ENCODE data around the gene TNNI3. TPM values are rescaled to one million over a fixed set of nuclear protein-coding genes. Genes with fewer than 3 reads are reported as not detected.

Gene TNNI3
- total RNA-seq, 1 donor from 2014 or later: not detected

DNA sequence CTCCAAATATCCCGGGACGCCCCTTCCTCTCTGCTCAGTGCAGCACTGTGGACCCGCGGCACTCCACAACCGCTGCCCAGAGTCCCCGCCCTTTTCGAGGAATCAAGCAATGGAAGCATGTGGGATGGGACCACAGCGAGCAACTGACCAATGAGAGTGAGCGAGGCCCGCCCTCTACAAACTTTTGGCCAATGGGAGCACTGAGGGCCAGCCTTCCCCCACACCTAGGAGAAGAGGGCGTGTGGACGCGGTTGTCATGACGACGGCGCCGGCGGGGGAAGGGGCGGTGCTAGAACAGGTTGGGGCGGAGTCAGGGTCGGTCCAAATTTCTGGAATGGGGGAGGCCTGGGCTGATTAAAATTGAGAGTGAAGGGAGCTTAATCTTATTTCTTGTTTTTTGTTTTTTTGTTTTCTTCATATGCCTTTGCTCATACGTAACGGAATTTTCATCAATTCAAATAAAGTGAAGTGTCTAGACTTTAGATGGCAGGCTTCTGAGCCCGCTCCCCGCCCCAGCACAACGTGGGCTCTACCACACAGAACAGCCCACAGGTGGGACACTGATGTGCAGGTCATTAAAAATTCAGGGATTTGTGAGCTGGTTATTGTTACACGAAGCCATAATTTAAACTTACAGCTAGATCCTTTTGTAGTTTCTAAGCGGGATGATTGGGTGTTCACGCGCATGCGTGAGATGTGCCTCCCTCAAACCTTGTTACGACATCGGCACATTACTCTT is 9.2 kb upstream of the TNNI3 start, which contains the start of gene DNAAF3:
TSS of gene DNAAF3 (minus strand) at position 84 of the 739 bp plus-strand sequence. CDS start 200 bp downstream, outside the sequence.
- ChIA-PET POLR2A (interaction anchor here (0.5 kb wide), 1 partner anchor 21 kb away, joined by 3 read pairs; no protein-coding TSS in a partner anchor), CTCF (interaction anchor here (1.0 kb wide), 1 partner anchor 24 kb away, joined by 3 read pairs; no protein-coding TSS in a partner anchor)
- Mint-ChIP-seq H3K4me3 (peak within 1 kb of the TSS; percentile 32), H3K9me3 (peaks cover 3% of the 10 kb centered on the region), H3K27ac (no peak within 1 kb of the TSS), H3K4me1 (peaks cover 9% of the 10 kb centered on the region), H3K36me3 (ENCODE audit: low read depth) (no peaks in the 10 kb centered on the region), H3K27me3 (peaks cover 56% of the 10 kb centered on the region)
- TF ChIP-seq, protein P1, sequence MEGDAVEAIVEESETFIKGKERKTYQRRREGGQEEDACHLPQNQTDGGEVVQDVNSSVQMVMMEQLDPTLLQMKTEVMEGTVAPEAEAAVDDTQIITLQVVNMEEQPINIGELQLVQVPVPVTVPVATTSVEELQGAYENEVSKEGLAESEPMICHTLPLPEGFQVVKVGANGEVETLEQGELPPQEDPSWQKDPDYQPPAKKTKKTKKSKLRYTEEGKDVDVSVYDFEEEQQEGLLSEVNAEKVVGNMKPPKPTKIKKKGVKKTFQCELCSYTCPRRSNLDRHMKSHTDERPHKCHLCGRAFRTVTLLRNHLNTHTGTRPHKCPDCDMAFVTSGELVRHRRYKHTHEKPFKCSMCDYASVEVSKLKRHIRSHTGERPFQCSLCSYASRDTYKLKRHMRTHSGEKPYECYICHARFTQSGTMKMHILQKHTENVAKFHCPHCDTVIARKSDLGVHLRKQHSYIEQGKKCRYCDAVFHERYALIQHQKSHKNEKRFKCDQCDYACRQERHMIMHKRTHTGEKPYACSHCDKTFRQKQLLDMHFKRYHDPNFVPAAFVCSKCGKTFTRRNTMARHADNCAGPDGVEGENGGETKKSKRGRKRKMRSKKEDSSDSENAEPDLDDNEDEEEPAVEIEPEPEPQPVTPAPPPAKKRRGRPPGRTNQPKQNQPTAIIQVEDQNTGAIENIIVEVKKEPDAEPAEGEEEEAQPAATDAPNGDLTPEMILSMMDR (IDR thresholded peaks at IDR 0.05): no peak
- intact Hi-C loops (cut with micrococcal nuclease): no loop called here
- peak; percentile 75 for ATAC-seq (ENCODE audit: low read depth)
- no peak for DNase-seq

DNA sequence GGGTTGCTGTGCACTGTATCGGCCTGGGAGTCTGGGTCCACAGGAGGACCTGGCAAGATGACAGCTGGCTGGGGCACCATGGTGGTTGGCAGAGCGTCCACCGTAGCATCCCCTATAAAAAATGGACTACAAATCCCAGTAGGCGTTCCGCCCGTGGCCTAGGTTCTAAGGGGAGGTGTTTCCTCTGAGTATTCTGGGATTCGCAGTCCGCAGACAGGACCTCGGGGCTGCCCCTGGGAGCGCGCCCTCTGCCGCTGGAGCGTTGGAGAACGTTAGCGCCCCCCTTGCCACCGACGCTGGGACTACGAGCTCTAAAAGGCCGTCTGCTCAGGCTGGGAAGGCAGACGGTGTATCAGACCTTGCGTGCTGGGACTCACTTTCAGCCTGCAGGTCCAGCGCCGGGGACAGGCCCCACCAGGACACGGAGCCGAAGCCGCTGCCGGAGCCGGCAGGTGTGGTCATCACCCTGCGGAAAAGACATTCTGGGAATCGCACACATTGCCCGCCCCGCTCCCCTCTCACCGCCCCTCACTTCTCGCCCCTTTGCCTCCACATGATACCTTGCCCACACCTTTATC is 8.5 kb upstream of the TNNI3 start:
- DNase-seq (no peak), ATAC-seq (ENCODE audit: low read depth) (peak; percentile 50)
- Mint-ChIP-seq H3K36me3 (ENCODE audit: low read depth) (no peaks in the 10 kb centered on the region), H3K9me3 (peaks cover 3% of the 10 kb centered on the region), H3K27ac (no peak overlapping the region), H3K4me1 (peaks cover 9% of the 10 kb centered on the region), H3K27me3 (peaks cover 52% of the 10 kb centered on the region), H3K4me3 (no peak overlapping the region)
- CTCF ChIA-PET: no interaction called here
- intact Hi-C loops (cut with micrococcal nuclease): no loop called here
- POLR2A ChIA-PET: interaction anchor here (0.5 to 0.6 kb wide), 2 partner anchors 23 to 24 kb away, joined by 3 to 6 read pairs; no protein-coding TSS in a partner anchor
- TF ChIP-seq, protein P1 (IDR thresholded peaks at IDR 0.05): no peak

DNA sequence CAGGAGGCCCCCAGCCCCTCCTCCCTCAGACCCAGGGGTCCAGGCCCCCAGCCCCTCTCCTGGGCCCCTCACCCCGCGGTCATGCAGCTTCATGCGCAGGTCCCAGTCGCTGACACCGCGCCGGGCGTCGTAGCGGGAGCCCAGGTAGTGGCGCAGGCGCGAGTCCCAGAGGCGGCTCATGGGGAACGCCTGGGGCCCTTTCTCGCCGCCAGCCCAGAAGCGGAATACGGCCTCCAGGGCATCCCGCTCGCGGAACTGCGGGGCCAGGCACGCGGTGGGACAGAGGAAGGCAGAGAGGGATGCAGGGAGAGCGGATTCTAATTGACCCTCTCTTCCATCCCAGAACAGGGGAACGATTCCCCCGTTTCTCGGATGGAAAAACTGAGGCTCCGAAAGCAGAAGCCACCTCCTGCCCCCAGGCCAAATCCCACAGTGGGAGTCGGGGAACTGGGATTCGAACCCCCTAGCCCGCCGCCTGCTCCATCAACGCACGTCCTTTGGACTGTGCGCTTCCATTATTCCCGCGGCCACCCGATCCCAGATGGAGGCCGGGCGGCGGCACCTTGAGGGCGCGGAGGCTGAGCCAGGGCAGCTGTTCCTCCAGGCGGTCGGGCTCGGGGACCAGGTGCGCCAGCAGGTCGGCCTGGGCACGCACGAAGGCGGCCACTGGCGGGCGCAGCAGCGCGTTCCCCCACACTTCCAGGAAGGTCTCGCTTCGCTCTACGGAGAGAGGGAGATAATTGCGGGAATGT is 4.2 kb upstream of the TNNI3 start:
- peaks cover 7% of the 10 kb centered on the region for H3K4me1 Mint-ChIP-seq
- DNase-seq: no peak
- POLR2A ChIA-PET: interaction anchor here (0.8 kb wide), 1 partner anchor 118 kb away, joined by 9 read pairs; the partner anchor contains the start of gene HSPBP1
- no peak overlapping the region for H3K4me3 Mint-ChIP-seq
- no peak for ATAC-seq (ENCODE audit: low read depth)
- CTCF ChIA-PET: no interaction called here
- H3K27ac Mint-ChIP-seq: no peak overlapping the region
- H3K9me3 Mint-ChIP-seq: peaks cover 1% of the 10 kb centered on the region
- no peaks in the 10 kb centered on the region for H3K36me3 Mint-ChIP-seq (ENCODE audit: low read depth)
- intact Hi-C loops (cut with micrococcal nuclease): loop anchor here (2.0 kb wide), 1 partner anchor 17 kb away; no protein-coding TSS in a partner anchor
- peaks cover 53% of the 10 kb centered on the region for H3K27me3 Mint-ChIP-seq
- TF ChIP-seq, protein P1 (IDR thresholded peaks at IDR 0.05): no peak

DNA sequence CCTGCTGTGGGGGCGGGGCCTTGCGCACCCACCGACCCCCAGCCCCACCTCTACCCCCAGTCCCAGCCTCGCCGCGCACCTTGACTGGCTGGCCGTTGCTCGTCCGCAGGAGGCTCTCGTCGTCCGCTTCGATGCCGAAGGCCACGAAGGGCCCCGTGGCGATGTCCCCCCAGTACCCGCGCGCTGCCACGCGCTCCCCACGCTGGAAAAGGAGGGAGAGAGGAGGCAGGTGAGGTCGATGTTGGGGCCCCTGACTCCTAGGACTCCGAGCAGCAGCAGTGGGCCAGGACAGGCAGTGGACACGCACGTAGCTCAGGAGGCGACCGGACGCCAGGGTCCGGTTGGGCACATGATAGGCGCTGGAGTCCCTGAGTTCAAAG is 3.4 kb upstream of the TNNI3 start:
- TF ChIP-seq, protein P1 (IDR thresholded peaks at IDR 0.05): no peak
- ChIA-PET POLR2A (interaction anchor here (0.6 to 0.8 kb wide), 2 partner anchors 119 to 247 kb away, joined by 5 to 9 read pairs; partner anchors contain the start of genes HSPBP1 and UBE2S), CTCF (interaction anchor here (1.0 to 1.6 kb wide), 2 partner anchors 45 to 71 kb away, joined by 3 read pairs; no protein-coding TSS in a partner anchor)
- Mint-ChIP-seq H3K27ac (no peak overlapping the region), H3K4me1 (peaks cover 6% of the 10 kb centered on the region), H3K4me3 (no peak overlapping the region), H3K27me3 (peaks cover 53% of the 10 kb centered on the region), H3K9me3 (no peaks in the 10 kb centered on the region), H3K36me3 (ENCODE audit: low read depth) (no peaks in the 10 kb centered on the region)
- intact Hi-C loops (cut with micrococcal nuclease): loop anchor here (2.0 kb wide), 1 partner anchor 18 kb away; no protein-coding TSS in a partner anchor
- DNase-seq: no peak
- no peak for ATAC-seq (ENCODE audit: low read depth)
